Gastroesophageal sphincter (tissue), 4 donors: ENCODE measurements around the gene DCP1B. TPM values are rescaled to one million over a fixed set of nuclear protein-coding genes. Genes with fewer than 3 reads are reported as not detected.

Experiments
- ATAC-seq: fragments of 150-250 bp; one replicate; pipeline ENCODE4 v1.9.1; 2016; ENCODE audit warnings: mild to moderate bottlenecking, moderate library complexity
- H3K27ac ChIP-seq, 4 donors: fragments of 200-600 bp; sonication (generic) in 3 of 4; 1 replicate in 3 of 4; 2 replicates in 1 of 4; pipeline ENCODE4 v1.5.1; 2016 to 2019
- H3K27me3 ChIP-seq: fragments of 200-600 bp; sonication (generic); one replicate; pipeline ENCODE4 v1.5.1; 2019
- H3K36me3 ChIP-seq, 2 donors: fragments of 200-600 bp; sonication (generic); one replicate each; pipeline ENCODE4 v1.5.1; 2019; ENCODE audit warnings: control low read depth in 1 of 2
- H3K4me1 ChIP-seq, 3 donors: fragments of 200-600 bp; sonication (generic); 1 replicate in 2 of 3; 2 replicates in 1 of 3; pipeline ENCODE4 v1.5.1; 2016 to 2019; ENCODE audit warnings: control low read depth in 2 of 3
- H3K4me3 ChIP-seq, 2 donors: fragments of 200-600 bp; sonication (generic); one replicate each; pipeline ENCODE4 v1.5.1; 2019; ENCODE audit warnings: mild to moderate bottlenecking in 1 of 2, moderate library complexity in 1 of 2
- H3K9me3 ChIP-seq, 3 donors: fragments of 200-600 bp; sonication (generic); one replicate each; pipeline ENCODE4 v1.5.1; 2017 to 2019; ENCODE audit warnings: control low read depth in 2 of 3
- CTCF ChIP-seq, 4 experiments: fragments of 200-600 bp in 2 of 4; fragments of 450-650 bp in 2 of 4; sonication (generic) in 1 of 4; IDR thresholded peaks; one replicate each; pipeline ENCODE4 v1.5.1; 2017 to 2019; ENCODE audit warnings: antibody characterized with exemption in 4 of 4, mild to moderate bottlenecking in 2 of 4, moderate library complexity in 2 of 4
- EP300 ChIP-seq: sonication (generic); formaldehyde crosslinking; IDR thresholded peaks from one replicate; pipeline ENCODE4 v1.6.1; 2017; ENCODE audit warnings: antibody characterized with exemption, mild to moderate bottlenecking
- POLR2A ChIP-seq, 2 donors: fragments of 450-650 bp; IDR thresholded peaks; one replicate each; pipeline ENCODE4 v1.6.1; 2017; ENCODE audit warnings: antibody characterized with exemption in 2 of 2, mild to moderate bottlenecking in 2 of 2, moderate library complexity in 1 of 2
- POLR2AphosphoS5 ChIP-seq: sonication (generic); formaldehyde crosslinking; IDR thresholded peaks from one replicate; pipeline ENCODE4 v1.6.1; 2017; ENCODE audit warnings: antibody characterized with exemption
- WGBS, 2 donors: methylation state at CpG; one replicate each; pipeline ENCODE4 v1.1.5; 2018; ENCODE audit warnings: low coverage in 1 of 2; 5-methylcytosine and 5-hydroxymethylcytosine counted together
- total RNA-seq, 4 donors: library from RNA; depleted of rRNA; stranded (reverse); fragments of >200 nt; gene quantifications; one replicate each; pipeline ENCODE4 v1.1.0, GENCODE V29; 2016

Gene DCP1B
- total RNA-seq, 4 donors from 2014 or later: 26.1 to 30.4 (median 27.9) TPM

GRCh38 chr12:1907652-1908611 is 96.3 kb downstream of the DCP1B start:
- no peak for ATAC-seq
- peaks cover 0 to 43% (median 0%) of the 10 kb centered on the region in 3 donors for H3K9me3 ChIP-seq
- H3K4me1 ChIP-seq: peaks cover 0 to 8% (median 0%) of the 10 kb centered on the region in 3 donors
- peaks cover 28% of the 10 kb centered on the region for H3K27me3 ChIP-seq
- 23 to 90% methylated on average over 2 to 6 of the region's 67 CpGs for WGBS, 2 donors
- H3K4me3 ChIP-seq: peak overlapping the region in 1 of 2 donors; percentile 20
- H3K36me3 ChIP-seq: no peaks in the 10 kb centered on the region
- no peak overlapping the region for H3K27ac ChIP-seq
- TF ChIP-seq POLR2A (IDR thresholded peaks at IDR 0.05) (no peak), CTCF (IDR thresholded peaks at IDR 0.05) (no peak), EP300 (no peak), POLR2AphosphoS5 (no peak)

GRCh38 chr12:1906579-1906978 is 97.7 kb downstream of the DCP1B start:
- WGBS, 2 donors: 47 to 48% methylated on average over 3 of the region's 3 CpGs
- Histone ChIP-seq H3K27ac (no peak overlapping the region), H3K4me1 (peaks cover 0 to 8% (median 0%) of the 10 kb centered on the region in 3 donors), H3K36me3 (no peaks in the 10 kb centered on the region), H3K27me3 (peaks cover 28% of the 10 kb centered on the region), H3K4me3 (no peak overlapping the region), H3K9me3 (peaks cover 0 to 55% (median 0%) of the 10 kb centered on the region in 3 donors)
- TF ChIP-seq POLR2AphosphoS5: no peak
- TF ChIP-seq CTCF (IDR thresholded peaks at IDR 0.05): no peak
- TF ChIP-seq POLR2A (IDR thresholded peaks at IDR 0.05): no peak
- TF ChIP-seq EP300: no peak
- ATAC-seq: no peak

- Histone ChIP-seq H3K27ac (no peak overlapping the region), H3K4me3 (no peak overlapping the region), H3K27me3 (peaks cover 24% of the 10 kb centered on the region), H3K9me3 (peaks cover 0 to 58% (median 0%) of the 10 kb centered on the region in 3 donors), H3K36me3 (no peaks in the 10 kb centered on the region), H3K4me1 (peaks cover 0 to 8% (median 0%) of the 10 kb centered on the region in 3 donors)
- ATAC-seq: no peak
- no peak for TF ChIP-seq EP300
- no peak for TF ChIP-seq POLR2AphosphoS5
- TF ChIP-seq CTCF (IDR thresholded peaks at IDR 0.05): no peak
- no peak for TF ChIP-seq POLR2A (IDR thresholded peaks at IDR 0.05)
These were observed 99.4 kb downstream of the DCP1B start for GRCh38 chr12:1904875-1905274.

- Histone ChIP-seq H3K27me3 (no peaks in the 10 kb centered on the region), H3K36me3 (no peaks in the 10 kb centered on the region), H3K27ac (no peak overlapping the region), H3K9me3 (peaks cover 0 to 25% (median 0%) of the 10 kb centered on the region in 3 donors), H3K4me1 (no peaks in the 10 kb centered on the region), H3K4me3 (no peak overlapping the region)
- no peak for ATAC-seq
- TF ChIP-seq CTCF (IDR thresholded peaks at IDR 0.05): no peak
- TF ChIP-seq EP300: no peak
- TF ChIP-seq POLR2AphosphoS5: no peak
- TF ChIP-seq POLR2A (IDR thresholded peaks at IDR 0.05): no peak
- 49 to 67% methylated on average over 4 to 5 of the region's 5 CpGs for WGBS, 2 donors
These were observed 107.3 kb downstream of the DCP1B start for GRCh38 chr12:1896964-1897363.

Other genes starting within 250 kb of the DCP1B start
- gene LRTM2, start 183.9 kb downstream of the DCP1B start, total RNA-seq: not detected
- gene CACNA2D4, start 85.8 kb downstream of the DCP1B start, total RNA-seq: 1 to 10 TPM; 1.4 to 3.3 (median 3.0) TPM
- 10 to 100 TPM; 22.9 to 96.2 (median 41.4) TPM for gene CACNA1C, start 48.5 kb upstream of the DCP1B start, total RNA-seq